ENCODE data around the gene FANCM. TPM values are rescaled to one million over a fixed set of nuclear protein-coding genes. Genes with fewer than 3 reads are reported as not detected.

FANCM gene
- total RNA-seq, 1 experiment from 2014 or later: 11.7 TPM

DNA sequence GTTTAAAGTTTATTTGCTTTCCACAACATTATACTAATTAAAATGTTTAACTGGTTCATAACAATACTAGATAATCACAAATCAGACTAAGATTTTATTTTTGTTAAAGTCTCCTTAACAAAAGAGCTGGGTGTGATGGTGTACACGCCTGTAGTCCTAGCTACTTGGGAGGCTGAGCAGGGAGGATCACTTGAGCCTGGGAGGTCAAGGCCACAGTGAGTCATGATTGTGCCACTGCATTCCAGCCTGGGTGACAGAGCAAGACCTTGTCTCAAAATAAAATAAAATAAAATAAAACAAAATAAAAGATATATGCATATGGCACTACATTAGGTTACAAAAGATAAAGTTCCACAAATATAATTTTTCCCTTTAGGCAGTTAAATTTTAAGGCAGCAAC, 111.7 kb downstream of the FANCM start:
- Histone ChIP-seq H3K27ac (ENCODE audit: low read length) (no peak overlapping the region), H3K27me3 (ENCODE audit: low read length) (no peaks in the 10 kb centered on the region), H3K4me2 (ENCODE audit: low read length) (no peak overlapping the region), H3K79me2 (ENCODE audit: low read length) (peaks cover 100% of the 10 kb centered on the region), H3K36me3 (ENCODE audit: low read depth, low read length) (peaks cover 2% of the 10 kb centered on the region; the same call in 1 of the 2 replicates), H3F3A (ENCODE audit: low read length, unreplicated experiment) (no peaks in the 10 kb centered on the region), H3K9ac (ENCODE audit: low read length) (no peak overlapping the region), H3K4me3 (ENCODE audit: low read length) (no peak overlapping the region), H4K20me1 (ENCODE audit: low read length) (peaks cover 31% of the 10 kb centered on the region), H3K9me2 (replicated peaks; ENCODE audit: low read length) (no peaks in the 10 kb centered on the region), H3K4me1 (ENCODE audit: insufficient read depth, low read length) (peaks cover 22% of the 10 kb centered on the region), H3K9me3 (ENCODE audit: low read length) (no peaks in the 10 kb centered on the region), H2AFZ (ENCODE audit: low read length) (no peak overlapping the region)
- intact Hi-C loops (cut with micrococcal nuclease): no loop called here
- no TSS peak for BruUV-seq (replicated peaks)
- ATAC-seq (no peak), DNase-seq (no peak)
- ChIA-PET POLR2A (ENCODE audit: unreplicated experiment) (no interaction called here), CTCF (no interaction called here)
- TF ChIP-seq, protein P1, sequence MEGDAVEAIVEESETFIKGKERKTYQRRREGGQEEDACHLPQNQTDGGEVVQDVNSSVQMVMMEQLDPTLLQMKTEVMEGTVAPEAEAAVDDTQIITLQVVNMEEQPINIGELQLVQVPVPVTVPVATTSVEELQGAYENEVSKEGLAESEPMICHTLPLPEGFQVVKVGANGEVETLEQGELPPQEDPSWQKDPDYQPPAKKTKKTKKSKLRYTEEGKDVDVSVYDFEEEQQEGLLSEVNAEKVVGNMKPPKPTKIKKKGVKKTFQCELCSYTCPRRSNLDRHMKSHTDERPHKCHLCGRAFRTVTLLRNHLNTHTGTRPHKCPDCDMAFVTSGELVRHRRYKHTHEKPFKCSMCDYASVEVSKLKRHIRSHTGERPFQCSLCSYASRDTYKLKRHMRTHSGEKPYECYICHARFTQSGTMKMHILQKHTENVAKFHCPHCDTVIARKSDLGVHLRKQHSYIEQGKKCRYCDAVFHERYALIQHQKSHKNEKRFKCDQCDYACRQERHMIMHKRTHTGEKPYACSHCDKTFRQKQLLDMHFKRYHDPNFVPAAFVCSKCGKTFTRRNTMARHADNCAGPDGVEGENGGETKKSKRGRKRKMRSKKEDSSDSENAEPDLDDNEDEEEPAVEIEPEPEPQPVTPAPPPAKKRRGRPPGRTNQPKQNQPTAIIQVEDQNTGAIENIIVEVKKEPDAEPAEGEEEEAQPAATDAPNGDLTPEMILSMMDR (conservative IDR thresholded peaks at IDR 0.05; ENCODE audit: low read depth, low read length): no peak
- TF ChIP-seq EZH2phosphoT487 (IDR thresholded peaks at IDR 0.05; ENCODE audit: borderline replicate concordance, low read length): no peak

DNA sequence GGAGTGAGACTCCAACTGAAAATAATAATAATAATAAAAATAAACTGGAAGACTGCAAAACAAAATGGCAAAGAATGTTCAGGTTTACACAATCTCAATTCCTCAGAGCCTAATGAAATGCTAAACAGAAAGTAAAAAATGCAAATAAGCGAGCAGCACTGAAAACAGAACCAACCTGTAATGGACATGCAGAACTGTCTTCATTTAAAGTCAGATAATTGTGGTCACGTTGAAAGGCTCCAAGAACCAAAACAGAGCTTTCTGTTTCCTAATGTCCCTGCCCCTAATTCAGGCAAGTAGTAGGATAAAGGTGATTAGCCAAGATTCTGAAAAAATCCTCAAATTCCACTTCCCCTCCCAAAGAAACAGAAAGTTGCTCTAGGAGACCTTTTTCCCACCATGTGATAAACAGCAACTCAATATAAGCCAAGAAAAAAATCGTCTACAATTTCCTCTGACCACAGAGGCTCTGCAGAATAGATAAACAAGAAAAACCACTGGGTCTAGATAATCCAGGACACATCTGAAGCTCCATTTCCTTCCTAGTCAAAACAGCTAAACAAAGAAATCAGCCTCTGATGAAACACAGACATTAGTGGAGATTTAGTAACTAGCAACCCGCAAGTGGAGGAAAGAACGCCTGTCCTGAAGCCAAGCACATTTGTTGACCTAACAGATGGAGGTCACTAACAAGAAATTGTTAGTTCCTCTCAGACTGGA, 114.3 kb downstream of the FANCM start:
- no TSS peak for BruUV-seq (replicated peaks)
- POLR2A ChIA-PET (ENCODE audit: unreplicated experiment): no interaction called here
- Histone ChIP-seq H3K9me3 (ENCODE audit: low read length) (no peaks in the 10 kb centered on the region), H3K9me2 (replicated peaks; ENCODE audit: low read length) (no peaks in the 10 kb centered on the region), H3K4me3 (ENCODE audit: low read length) (peak overlapping the region; percentile 71; the same call in 1 of the 2 replicates), H2AFZ (ENCODE audit: low read length) (no peak overlapping the region), H3F3A (ENCODE audit: low read length, unreplicated experiment) (no peaks in the 10 kb centered on the region), H3K27me3 (ENCODE audit: low read length) (no peaks in the 10 kb centered on the region), H3K9ac (ENCODE audit: low read length) (no peak overlapping the region), H4K20me1 (ENCODE audit: low read length) (peaks cover 25% of the 10 kb centered on the region), H3K4me1 (ENCODE audit: insufficient read depth, low read length) (peaks cover 23% of the 10 kb centered on the region), H3K36me3 (ENCODE audit: low read depth, low read length) (0 out of 2 replicates have a peak, but pooled peaks cover 2% of the 10 kb centered on the region), H3K4me2 (ENCODE audit: low read length) (peak overlapping the region; percentile 88), H3K27ac (ENCODE audit: low read length) (no peak overlapping the region), H3K79me2 (ENCODE audit: low read length) (peaks cover 80% of the 10 kb centered on the region)
- intact Hi-C loops (cut with micrococcal nuclease): loop anchor here (5.0 kb wide), 3 partner anchors 288 to 353 kb away; partner anchors contain the start of genes KLHL28 and TOGARAM1
- no peak for ATAC-seq
- TF ChIP-seq EZH2 (IDR thresholded peaks at IDR 0.05; ENCODE audit: low read length, unreplicated experiment) (no peak), EZH2phosphoT487 (IDR thresholded peaks at IDR 0.05; ENCODE audit: borderline replicate concordance, low read length) (no peak)
- TF ChIP-seq, protein P1 (conservative IDR thresholded peaks at IDR 0.05; ENCODE audit: low read depth, low read length): no peak
- DNase-seq: peak; percentile 33
- CTCF ChIA-PET: no interaction called here

Other genes with a start within 250 kb of the FANCM start
- 2.4 and 2.5 TPM in 2 replicates for gene KLHL28, start 174.0 kb upstream of the FANCM start, total RNA-seq (2014; rRNA removed)
- 5.8 and 6.3 TPM in 2 replicates for gene TOGARAM1, start 173.7 kb upstream of the FANCM start, total RNA-seq (2014; rRNA removed)
- gene PRPF39, start 51.8 kb upstream of the FANCM start, total RNA-seq (2014; rRNA removed): 16.9 and 19.2 TPM in 2 replicates
- 48.0 and 53.7 TPM in 2 replicates for gene FKBP3, start 1.4 kb upstream of the FANCM start, total RNA-seq (2014; rRNA removed)
- gene MIS18BP1, start 117.3 kb downstream of the FANCM start, total RNA-seq (2014; rRNA removed): 39.3 and 42.3 TPM in 2 replicates